H1 (cell line): ENCODE results near the gene PDGFD. TPM values are rescaled to one million over a fixed set of nuclear protein-coding genes. Genes with fewer than 3 reads are reported as not detected.

Experiments used
- ASH2L ChIP-seq: fragments of 200-600, 300-600 bp; sonication (generic); IDR thresholded peaks from one replicate; pipeline ENCODE4 v1.7.1; 2017; ENCODE audit warnings: low read length
- EGR1 ChIP-seq: IDR thresholded peaks from 2 replicates; pipeline ENCODE4 v1.6.1; 2011; ENCODE audit warnings: low read depth, low read length, borderline replicate concordance
- EZH2 ChIP-seq: fragments of 200-600 bp; sonication (generic); IDR thresholded peaks from 2 replicates; pipeline ENCODE4 v1.7.1; 2012; ENCODE audit warnings: low read depth, mild to moderate bottlenecking, moderate library complexity, low read length, inconsistent platforms; ENCODE audit not compliant: severe bottlenecking
- GABPA ChIP-seq: IDR thresholded peaks from 2 replicates; pipeline ENCODE4 v1.6.1; 2011; ENCODE audit warnings: mild to moderate bottlenecking, low read length, moderate library complexity, borderline replicate concordance; ENCODE audit not compliant: insufficient read depth
- JUND ChIP-seq: IDR thresholded peaks from 2 replicates; pipeline ENCODE4 v1.6.1; 2011; ENCODE audit warnings: mild to moderate bottlenecking, improper control_type of control experiment, low read length
- KDM4A ChIP-seq: IDR thresholded peaks from one replicate; pipeline ENCODE4 v1.7.1; 2012; ENCODE audit warnings: low read depth, mild to moderate bottlenecking, moderate library complexity, low read length, inconsistent platforms; ENCODE audit not compliant: severe bottlenecking
- SRF ChIP-seq: IDR thresholded peaks from 2 replicates; pipeline ENCODE4 v1.6.1; 2011; ENCODE audit warnings: mild to moderate bottlenecking, low read depth, low read length, moderate library complexity
- TCF12 ChIP-seq: IDR thresholded peaks from 2 replicates; pipeline ENCODE4 v1.6.1; 2011; ENCODE audit warnings: low read depth, mild to moderate bottlenecking, low read length
- polyA plus RNA-seq, 7 experiments: library from polyadenylated mRNA; depleted of rRNA in 3 of 7; stranded (reverse) in 5 of 7; unstranded in 2 of 7; fragments of >200 nt in 5 of 7; fragments of 200-250 nt in 2 of 7; gene quantifications; 1 replicate in 5 of 7; 2 replicates in 1 of 7; 4 replicates in 1 of 7; pipeline versions ENCODE4 v1.2.1 to v1.2.3, GENCODE V29; 2011 to 2013; ENCODE audit warnings: missing spikeins in 2 of 7, mixed read lengths in 2 of 7
- total RNA-seq: library from RNA; stranded (reverse); fragmentation: NEBNext Ultra II Directional; extraction: Animal tissue kit (Norgen Biotek cat#: 25700); gene quantifications from 2 replicates; pipeline ENCODE4 v1.2.1, GENCODE V29; 2021

PDGFD gene
- total and polyA plus RNA-seq, 2 of the 8 experiments (the other 6 are each of a cell fraction or from before 2014, with no cell fraction given), result 1.1 to 3.9 TPM

GRCh38 chr11:103920449-103920848, 243.5 kb downstream of the PDGFD start (continued):
- TF ChIP-seq EGR1 (no peak), ASH2L (no peak), GABPA (no peak), JUND (no peak), EZH2 (no peak), KDM4A (no peak), SRF (no peak), TCF12 (no peak)
